ENCODE results near the gene THAP11. TPM values are rescaled to one million over a fixed set of nuclear protein-coding genes. Genes with fewer than 3 reads are reported as not detected.

Gene THAP11
- total RNA-seq, 1 experiment from 2014 or later: 46.5 TPM

DNA sequence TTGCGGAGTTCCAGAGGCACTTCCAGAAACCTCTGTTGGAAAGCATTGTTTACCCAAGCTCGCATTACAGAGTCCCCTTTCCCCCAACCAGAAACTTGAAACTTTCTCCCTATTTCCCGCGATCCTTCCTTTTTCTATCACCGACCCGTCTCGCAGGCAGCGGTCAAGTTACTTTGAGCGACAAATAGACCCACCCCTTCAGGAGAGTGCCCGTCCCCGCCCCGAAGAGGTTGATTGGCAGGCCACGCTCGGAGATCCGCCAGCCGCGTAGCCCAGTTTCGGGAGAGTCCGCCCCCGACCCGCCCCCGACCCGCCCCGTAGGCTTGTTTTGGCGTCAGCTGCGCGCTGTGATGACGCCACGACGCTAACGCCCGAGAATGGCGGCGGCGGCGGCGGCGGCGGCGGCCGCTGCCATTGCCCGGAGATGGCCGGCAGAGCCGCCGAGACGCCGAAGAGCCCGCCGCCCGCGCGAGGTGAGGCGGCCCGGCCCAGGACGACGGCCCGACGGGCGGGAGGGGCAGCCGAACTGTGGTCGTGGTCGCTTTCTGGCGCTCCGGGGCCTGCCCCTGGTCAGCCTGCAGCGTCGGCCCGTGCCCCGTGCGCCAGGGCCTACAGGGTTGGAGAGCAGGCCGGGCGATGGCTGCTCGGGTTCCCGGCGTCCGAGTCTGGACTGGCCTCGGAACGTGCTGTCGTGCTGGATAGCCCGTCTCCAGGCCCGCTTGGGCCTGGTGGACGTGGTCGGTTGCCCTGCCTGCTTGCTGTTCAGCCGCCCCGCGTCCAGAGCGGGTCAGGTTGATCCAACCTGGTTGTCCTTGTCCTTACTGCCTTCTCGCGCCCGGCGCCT, 51.0 kb downstream of the THAP11 start, which contains the start of gene PSKH1 (continued):
- TF ChIP-seq, protein P1, sequence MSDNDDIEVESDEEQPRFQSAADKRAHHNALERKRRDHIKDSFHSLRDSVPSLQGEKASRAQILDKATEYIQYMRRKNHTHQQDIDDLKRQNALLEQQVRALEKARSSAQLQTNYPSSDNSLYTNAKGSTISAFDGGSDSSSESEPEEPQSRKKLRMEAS (CRISPR knock-in tag; IDR thresholded peaks at IDR 0.05): no peak; the same call in 1 of the 2 replicates
- TF ChIP-seq NR1H2 (CRISPR knock-in tag; IDR thresholded peaks at IDR 0.05) (no peak), GABPB1 (CRISPR knock-in tag; IDR thresholded peaks at IDR 0.05) (no peak), NFYB (CRISPR knock-in tag; conservative IDR thresholded peaks at IDR 0.05; ENCODE audit: low read depth) (peak; percentile 45), NFE2L1 (CRISPR knock-in tag; IDR thresholded peaks at IDR 0.05) (no peak), SMAD4 (CRISPR knock-in tag; IDR thresholded peaks at IDR 0.05) (no peak), TP53 (CRISPR knock-in tag; IDR thresholded peaks at IDR 0.05) (no peak), CREM (CRISPR knock-in tag; IDR thresholded peaks at IDR 0.05) (peak; percentile 95), ZNF138 (CRISPR knock-in tag; conservative IDR thresholded peaks at IDR 0.05) (no peak), TEAD1 (CRISPR knock-in tag; IDR thresholded peaks at IDR 0.05) (0 out of 2 replicates have a peak, but pooled peaks have one; percentile 18), RORB (CRISPR knock-in tag; IDR thresholded peaks at IDR 0.05) (no peak), TCF7 (CRISPR knock-in tag; IDR thresholded peaks at IDR 0.05; ENCODE audit: low read depth) (no peak), ZNF121 (CRISPR knock-in tag; IDR thresholded peaks at IDR 0.05) (no peak), JAZF1 (CRISPR knock-in tag; IDR thresholded peaks at IDR 0.05) (no peak)
- TF ChIP-seq, protein P2, sequence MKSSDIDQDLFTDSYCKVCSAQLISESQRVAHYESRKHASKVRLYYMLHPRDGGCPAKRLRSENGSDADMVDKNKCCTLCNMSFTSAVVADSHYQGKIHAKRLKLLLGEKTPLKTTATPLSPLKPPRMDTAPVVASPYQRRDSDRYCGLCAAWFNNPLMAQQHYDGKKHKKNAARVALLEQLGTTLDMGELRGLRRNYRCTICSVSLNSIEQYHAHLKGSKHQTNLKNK (CRISPR knock-in tag; IDR thresholded peaks at IDR 0.05): no peak
- TF ChIP-seq, protein P3, sequence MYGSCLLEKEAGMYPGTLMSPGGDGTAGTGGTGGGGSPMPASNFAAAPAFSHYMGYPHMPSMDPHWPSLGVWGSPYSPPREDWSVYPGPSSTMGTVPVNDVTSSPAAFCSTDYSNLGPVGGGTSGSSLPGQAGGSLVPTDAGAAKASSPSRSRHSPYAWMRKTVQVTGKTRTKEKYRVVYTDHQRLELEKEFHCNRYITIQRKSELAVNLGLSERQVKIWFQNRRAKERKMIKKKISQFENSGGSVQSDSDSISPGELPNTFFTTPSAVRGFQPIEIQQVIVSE (CRISPR knock-in tag; IDR thresholded peaks at IDR 0.05; ENCODE audit: borderline replicate concordance): no peak
- TF ChIP-seq, protein P4, sequence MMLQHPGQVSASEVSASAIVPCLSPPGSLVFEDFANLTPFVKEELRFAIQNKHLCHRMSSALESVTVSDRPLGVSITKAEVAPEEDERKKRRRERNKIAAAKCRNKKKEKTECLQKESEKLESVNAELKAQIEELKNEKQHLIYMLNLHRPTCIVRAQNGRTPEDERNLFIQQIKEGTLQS (CRISPR knock-in tag; conservative IDR thresholded peaks at IDR 0.05): no peak
- TF ChIP-seq, protein P5, sequence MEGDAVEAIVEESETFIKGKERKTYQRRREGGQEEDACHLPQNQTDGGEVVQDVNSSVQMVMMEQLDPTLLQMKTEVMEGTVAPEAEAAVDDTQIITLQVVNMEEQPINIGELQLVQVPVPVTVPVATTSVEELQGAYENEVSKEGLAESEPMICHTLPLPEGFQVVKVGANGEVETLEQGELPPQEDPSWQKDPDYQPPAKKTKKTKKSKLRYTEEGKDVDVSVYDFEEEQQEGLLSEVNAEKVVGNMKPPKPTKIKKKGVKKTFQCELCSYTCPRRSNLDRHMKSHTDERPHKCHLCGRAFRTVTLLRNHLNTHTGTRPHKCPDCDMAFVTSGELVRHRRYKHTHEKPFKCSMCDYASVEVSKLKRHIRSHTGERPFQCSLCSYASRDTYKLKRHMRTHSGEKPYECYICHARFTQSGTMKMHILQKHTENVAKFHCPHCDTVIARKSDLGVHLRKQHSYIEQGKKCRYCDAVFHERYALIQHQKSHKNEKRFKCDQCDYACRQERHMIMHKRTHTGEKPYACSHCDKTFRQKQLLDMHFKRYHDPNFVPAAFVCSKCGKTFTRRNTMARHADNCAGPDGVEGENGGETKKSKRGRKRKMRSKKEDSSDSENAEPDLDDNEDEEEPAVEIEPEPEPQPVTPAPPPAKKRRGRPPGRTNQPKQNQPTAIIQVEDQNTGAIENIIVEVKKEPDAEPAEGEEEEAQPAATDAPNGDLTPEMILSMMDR (IDR thresholded peaks at IDR 0.05): no peak
- TF ChIP-seq, protein P6, sequence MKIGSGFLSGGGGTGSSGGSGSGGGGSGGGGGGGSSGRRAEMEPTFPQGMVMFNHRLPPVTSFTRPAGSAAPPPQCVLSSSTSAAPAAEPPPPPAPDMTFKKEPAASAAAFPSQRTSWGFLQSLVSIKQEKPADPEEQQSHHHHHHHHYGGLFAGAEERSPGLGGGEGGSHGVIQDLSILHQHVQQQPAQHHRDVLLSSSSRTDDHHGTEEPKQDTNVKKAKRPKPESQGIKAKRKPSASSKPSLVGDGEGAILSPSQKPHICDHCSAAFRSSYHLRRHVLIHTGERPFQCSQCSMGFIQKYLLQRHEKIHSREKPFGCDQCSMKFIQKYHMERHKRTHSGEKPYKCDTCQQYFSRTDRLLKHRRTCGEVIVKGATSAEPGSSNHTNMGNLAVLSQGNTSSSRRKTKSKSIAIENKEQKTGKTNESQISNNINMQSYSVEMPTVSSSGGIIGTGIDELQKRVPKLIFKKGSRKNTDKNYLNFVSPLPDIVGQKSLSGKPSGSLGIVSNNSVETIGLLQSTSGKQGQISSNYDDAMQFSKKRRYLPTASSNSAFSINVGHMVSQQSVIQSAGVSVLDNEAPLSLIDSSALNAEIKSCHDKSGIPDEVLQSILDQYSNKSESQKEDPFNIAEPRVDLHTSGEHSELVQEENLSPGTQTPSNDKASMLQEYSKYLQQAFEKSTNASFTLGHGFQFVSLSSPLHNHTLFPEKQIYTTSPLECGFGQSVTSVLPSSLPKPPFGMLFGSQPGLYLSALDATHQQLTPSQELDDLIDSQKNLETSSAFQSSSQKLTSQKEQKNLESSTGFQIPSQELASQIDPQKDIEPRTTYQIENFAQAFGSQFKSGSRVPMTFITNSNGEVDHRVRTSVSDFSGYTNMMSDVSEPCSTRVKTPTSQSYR (CRISPR knock-in tag; IDR thresholded peaks at IDR 0.05): no peak
- TF ChIP-seq, protein P7, sequence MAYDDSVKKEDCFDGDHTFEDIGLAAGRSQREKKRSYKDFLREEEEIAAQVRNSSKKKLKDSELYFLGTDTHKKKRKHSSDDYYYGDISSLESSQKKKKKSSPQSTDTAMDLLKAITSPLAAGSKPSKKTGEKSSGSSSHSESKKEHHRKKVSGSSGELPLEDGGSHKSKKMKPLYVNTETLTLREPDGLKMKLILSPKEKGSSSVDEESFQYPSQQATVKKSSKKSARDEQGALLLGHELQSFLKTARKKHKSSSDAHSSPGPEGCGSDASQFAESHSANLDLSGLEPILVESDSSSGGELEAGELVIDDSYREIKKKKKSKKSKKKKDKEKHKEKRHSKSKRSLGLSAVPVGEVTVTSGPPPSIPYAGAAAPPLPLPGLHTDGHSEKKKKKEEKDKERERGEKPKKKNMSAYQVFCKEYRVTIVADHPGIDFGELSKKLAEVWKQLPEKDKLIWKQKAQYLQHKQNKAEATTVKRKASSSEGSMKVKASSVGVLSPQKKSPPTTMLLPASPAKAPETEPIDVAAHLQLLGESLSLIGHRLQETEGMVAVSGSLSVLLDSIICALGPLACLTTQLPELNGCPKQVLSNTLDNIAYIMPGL (CRISPR knock-in tag; IDR thresholded peaks at IDR 0.05): no peak; the same call in 1 of the 2 replicates
- TF ChIP-seq, protein P8, sequence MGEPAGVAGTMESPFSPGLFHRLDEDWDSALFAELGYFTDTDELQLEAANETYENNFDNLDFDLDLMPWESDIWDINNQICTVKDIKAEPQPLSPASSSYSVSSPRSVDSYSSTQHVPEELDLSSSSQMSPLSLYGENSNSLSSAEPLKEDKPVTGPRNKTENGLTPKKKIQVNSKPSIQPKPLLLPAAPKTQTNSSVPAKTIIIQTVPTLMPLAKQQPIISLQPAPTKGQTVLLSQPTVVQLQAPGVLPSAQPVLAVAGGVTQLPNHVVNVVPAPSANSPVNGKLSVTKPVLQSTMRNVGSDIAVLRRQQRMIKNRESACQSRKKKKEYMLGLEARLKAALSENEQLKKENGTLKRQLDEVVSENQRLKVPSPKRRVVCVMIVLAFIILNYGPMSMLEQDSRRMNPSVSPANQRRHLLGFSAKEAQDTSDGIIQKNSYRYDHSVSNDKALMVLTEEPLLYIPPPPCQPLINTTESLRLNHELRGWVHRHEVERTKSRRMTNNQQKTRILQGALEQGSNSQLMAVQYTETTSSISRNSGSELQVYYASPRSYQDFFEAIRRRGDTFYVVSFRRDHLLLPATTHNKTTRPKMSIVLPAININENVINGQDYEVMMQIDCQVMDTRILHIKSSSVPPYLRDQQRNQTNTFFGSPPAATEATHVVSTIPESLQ (CRISPR knock-in tag; IDR thresholded peaks at IDR 0.05): no peak
- TF ChIP-seq, protein P9, sequence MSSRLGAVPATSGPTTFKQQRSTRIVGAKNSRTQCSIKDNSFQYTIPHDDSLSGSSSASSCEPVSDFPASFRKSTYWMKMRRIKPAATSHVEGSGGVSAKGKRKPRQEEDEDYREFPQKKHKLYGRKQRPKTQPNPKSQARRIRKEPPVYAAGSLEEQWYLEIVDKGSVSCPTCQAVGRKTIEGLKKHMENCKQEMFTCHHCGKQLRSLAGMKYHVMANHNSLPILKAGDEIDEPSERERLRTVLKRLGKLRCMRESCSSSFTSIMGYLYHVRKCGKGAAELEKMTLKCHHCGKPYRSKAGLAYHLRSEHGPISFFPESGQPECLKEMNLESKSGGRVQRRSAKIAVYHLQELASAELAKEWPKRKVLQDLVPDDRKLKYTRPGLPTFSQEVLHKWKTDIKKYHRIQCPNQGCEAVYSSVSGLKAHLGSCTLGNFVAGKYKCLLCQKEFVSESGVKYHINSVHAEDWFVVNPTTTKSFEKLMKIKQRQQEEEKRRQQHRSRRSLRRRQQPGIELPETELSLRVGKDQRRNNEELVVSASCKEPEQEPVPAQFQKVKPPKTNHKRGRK (CRISPR knock-in tag; IDR thresholded peaks at IDR 0.05; ENCODE audit: borderline replicate concordance): no peak
- TF ChIP-seq, protein P10, sequence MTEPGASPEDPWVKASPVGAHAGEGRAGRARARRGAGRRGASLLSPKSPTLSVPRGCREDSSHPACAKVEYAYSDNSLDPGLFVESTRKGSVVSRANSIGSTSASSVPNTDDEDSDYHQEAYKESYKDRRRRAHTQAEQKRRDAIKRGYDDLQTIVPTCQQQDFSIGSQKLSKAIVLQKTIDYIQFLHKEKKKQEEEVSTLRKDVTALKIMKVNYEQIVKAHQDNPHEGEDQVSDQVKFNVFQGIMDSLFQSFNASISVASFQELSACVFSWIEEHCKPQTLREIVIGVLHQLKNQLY (CRISPR knock-in tag; IDR thresholded peaks at IDR 0.05): 0 out of 2 replicates have a peak, but pooled peaks have one; percentile 58
